Measurements from ENCODE around the gene HMOX2.

The HMOX2 gene

GRCh38 chr16:4496305-4496704 is 20.1 kb downstream of the HMOX2 start:
- no peak overlapping the region for H3K9ac ChIP-seq (ENCODE audit: low read length)
- no peak overlapping the region for H3K27ac ChIP-seq (ENCODE audit: low read depth, low read length, poor library complexity, severe bottlenecking)
- no peaks in the 10 kb centered on the region for H3K79me2 ChIP-seq (ENCODE audit: insufficient read depth, low read length)
- no peak overlapping the region for H3K4me2 ChIP-seq (ENCODE audit: low read length)
- H3K9me3 ChIP-seq (ENCODE audit: low read length), result no peaks in the 10 kb centered on the region
- TF ChIP-seq EZH2 (IDR thresholded peaks at IDR 0.05; ENCODE audit: borderline replicate concordance, low read length), result no peak
- no peak for TF ChIP-seq CTCF (IDR thresholded peaks at IDR 0.05; ENCODE audit: low read length)
- H3K9me2 ChIP-seq (ENCODE audit: low read depth, low read length), result no peaks in the 10 kb centered on the region
- no peaks in the 10 kb centered on the region for H3K27me3 ChIP-seq (ENCODE audit: insufficient read depth, low read length)
- no peaks in the 10 kb centered on the region for H3K4me1 ChIP-seq (ENCODE audit: insufficient read depth, low read length, severe bottlenecking)
- H3K4me3 ChIP-seq (ENCODE audit: low read depth, low read length, poor library complexity, severe bottlenecking), result no peak overlapping the region
- H3F3A ChIP-seq (ENCODE audit: insufficient read depth, low read length), result no peaks in the 10 kb centered on the region
- no peak overlapping the region for H2AFZ ChIP-seq (ENCODE audit: low read length)
- peaks cover 7% of the 10 kb centered on the region for H3K36me3 ChIP-seq (ENCODE audit: insufficient read depth, low read length)
- H4K20me1 ChIP-seq (ENCODE audit: insufficient read depth, low read length), result no peaks in the 10 kb centered on the region

GRCh38 chr16:4498546-4499195 is 22.5 kb downstream of the HMOX2 start:
- no peak overlapping the region for H3K4me3 ChIP-seq (ENCODE audit: low read depth, low read length, poor library complexity, severe bottlenecking)
- no peaks in the 10 kb centered on the region for H3K9me2 ChIP-seq (ENCODE audit: low read depth, low read length)
- H3K27me3 ChIP-seq (ENCODE audit: insufficient read depth, low read length), result no peaks in the 10 kb centered on the region
- TF ChIP-seq CTCF (IDR thresholded peaks at IDR 0.05; ENCODE audit: low read length), result no peak
- no peak for TF ChIP-seq EZH2 (IDR thresholded peaks at IDR 0.05; ENCODE audit: borderline replicate concordance, low read length)
- H4K20me1 ChIP-seq (ENCODE audit: insufficient read depth, low read length), result no peaks in the 10 kb centered on the region
- H3K36me3 ChIP-seq (ENCODE audit: insufficient read depth, low read length), result peaks cover 3% of the 10 kb centered on the region; the same call in 1 of the 2 replicates
- no peak overlapping the region for H2AFZ ChIP-seq (ENCODE audit: low read length)
- no peaks in the 10 kb centered on the region for H3F3A ChIP-seq (ENCODE audit: insufficient read depth, low read length)
- H3K9ac ChIP-seq (ENCODE audit: low read length), result no peak overlapping the region
- no peak overlapping the region for H3K27ac ChIP-seq (ENCODE audit: low read depth, low read length, poor library complexity, severe bottlenecking)
- no peaks in the 10 kb centered on the region for H3K79me2 ChIP-seq (ENCODE audit: insufficient read depth, low read length)
- H3K4me1 ChIP-seq (ENCODE audit: insufficient read depth, low read length, severe bottlenecking), result peaks cover under 1% of the 10 kb centered on the region
- H3K4me2 ChIP-seq (ENCODE audit: low read length), result no peak overlapping the region
- no peaks in the 10 kb centered on the region for H3K9me3 ChIP-seq (ENCODE audit: low read length)

GRCh38 chr16:4499196-4499555 is 23.0 kb downstream of the HMOX2 start:
- Histone ChIP-seq H3K36me3 (ENCODE audit: insufficient read depth, low read length) (peaks cover 3% of the 10 kb centered on the region; the same call in 1 of the 2 replicates), H3K4me3 (ENCODE audit: low read depth, low read length, poor library complexity, severe bottlenecking) (no peak overlapping the region), H4K20me1 (ENCODE audit: insufficient read depth, low read length) (no peaks in the 10 kb centered on the region), H3K4me1 (ENCODE audit: insufficient read depth, low read length, severe bottlenecking) (peaks cover 4% of the 10 kb centered on the region), H3K4me2 (ENCODE audit: low read length) (no peak overlapping the region), H3F3A (ENCODE audit: insufficient read depth, low read length) (no peaks in the 10 kb centered on the region), H3K79me2 (ENCODE audit: insufficient read depth, low read length) (no peaks in the 10 kb centered on the region), H3K9ac (ENCODE audit: low read length) (no peak overlapping the region), H3K27ac (ENCODE audit: low read depth, low read length, poor library complexity, severe bottlenecking) (no peak overlapping the region), H3K27me3 (ENCODE audit: insufficient read depth, low read length) (no peaks in the 10 kb centered on the region), H2AFZ (ENCODE audit: low read length) (no peak overlapping the region), H3K9me2 (ENCODE audit: low read depth, low read length) (no peaks in the 10 kb centered on the region), H3K9me3 (ENCODE audit: low read length) (no peaks in the 10 kb centered on the region)
- TF ChIP-seq EZH2 (IDR thresholded peaks at IDR 0.05; ENCODE audit: borderline replicate concordance, low read length) (no peak), CTCF (IDR thresholded peaks at IDR 0.05; ENCODE audit: low read length) (no peak)
